Fibroblast of skin of back (primary cell): ENCODE measurements around the gene AGBL1.

Experiments used
- DNase-seq: peaks from one replicate; pipeline ENCODE4 v3.0.0-alpha.2; 2013

AGBL1 gene

GRCh38 chr15:86329311-86330013 is 249.8 kb downstream of the AGBL1 start:
- no peak for DNase-seq

GRCh38 chr15:86333819-86334218 is 254.1 kb downstream of the AGBL1 start:
- DNase-seq = no peak

- peak; percentile 1 for DNase-seq
Measured at GRCh38 chr15:86336051-86336788, 256.5 kb downstream of the AGBL1 start.

- no peak for DNase-seq
Measured at GRCh38 chr15:86337071-86337470, 257.4 kb downstream of the AGBL1 start.

GRCh38 chr15:86347245-86347644 is 267.6 kb downstream of the AGBL1 start:
- DNase-seq = no peak

- DNase-seq = no peak
Measured at GRCh38 chr15:86349565-86349964, 269.9 kb downstream of the AGBL1 start.

GRCh38 chr15:86353213-86353612 is 273.5 kb downstream of the AGBL1 start:
- no peak for DNase-seq

- DNase-seq = no peak
Measured at GRCh38 chr15:86355361-86355760, 275.7 kb downstream of the AGBL1 start.

GRCh38 chr15:86355801-86356200 is 276.1 kb downstream of the AGBL1 start:
- DNase-seq = no peak

- DNase-seq = no peak
Measured at GRCh38 chr15:86362555-86362954, 282.9 kb downstream of the AGBL1 start.

GRCh38 chr15:86373147-86373546 is 293.5 kb downstream of the AGBL1 start:
- DNase-seq = no peak

- DNase-seq = no peak
Measured at GRCh38 chr15:86375733-86376280, 296.1 kb downstream of the AGBL1 start.

- no peak for DNase-seq
Measured at GRCh38 chr15:86377914-86378313, 298.2 kb downstream of the AGBL1 start.

- DNase-seq = no peak
Measured at GRCh38 chr15:86382341-86382740, 302.7 kb downstream of the AGBL1 start.

- DNase-seq = no peak
Measured at GRCh38 chr15:86383611-86384010, 303.9 kb downstream of the AGBL1 start.

GRCh38 chr15:86384186-86384585 is 304.5 kb downstream of the AGBL1 start:
- DNase-seq = no peak

GRCh38 chr15:86392296-86392695 is 312.6 kb downstream of the AGBL1 start:
- DNase-seq = no peak

GRCh38 chr15:86392874-86393273 is 313.2 kb downstream of the AGBL1 start:
- DNase-seq = no peak

GRCh38 chr15:86394866-86395265 is 315.2 kb downstream of the AGBL1 start:
- DNase-seq = no peak

GRCh38 chr15:86399041-86399954 is 319.6 kb downstream of the AGBL1 start:
- no peak for DNase-seq

GRCh38 chr15:86403221-86403620 is 323.6 kb downstream of the AGBL1 start:
- DNase-seq = no peak

- DNase-seq = no peak
Measured at GRCh38 chr15:86403914-86404583, 324.4 kb downstream of the AGBL1 start.
